ENCODE data around the gene ITGA8. TPM values are rescaled to one million over a fixed set of nuclear protein-coding genes. Genes with fewer than 3 reads are reported as not detected.

The ITGA8 gene
- total RNA-seq, 1 experiment from 2014 or later = not detected

DNA sequence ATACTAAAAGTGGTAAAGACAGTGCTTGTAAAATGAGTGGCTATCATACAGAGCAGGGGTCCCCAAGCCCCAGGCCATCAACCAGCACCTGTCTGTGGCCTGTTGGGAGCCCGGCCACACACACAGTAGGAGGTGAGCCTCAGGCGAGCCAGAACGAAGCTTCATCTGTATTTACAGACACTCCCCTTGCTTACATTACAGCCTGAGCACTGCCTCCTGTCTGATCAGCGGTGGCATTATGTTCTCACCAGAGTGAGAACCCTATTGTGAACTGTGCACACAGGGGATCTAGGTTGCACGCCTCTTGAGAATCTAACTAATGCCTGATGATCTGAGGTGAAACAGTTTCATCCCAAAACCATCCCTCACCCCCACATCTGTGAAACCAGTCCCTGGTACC, 58.7 kb downstream of the ITGA8 start:
- Mint-ChIP-seq H3K27ac (ENCODE audit: low read depth, unreplicated experiment) (no peak overlapping the region), H3K27me3 (ENCODE audit: insufficient read depth, unreplicated experiment) (peaks cover 21% of the 10 kb centered on the region), H3K4me1 (ENCODE audit: insufficient read depth, unreplicated experiment) (no peaks in the 10 kb centered on the region), H3K9me3 (ENCODE audit: unreplicated experiment) (no peaks in the 10 kb centered on the region), H3K36me3 (ENCODE audit: insufficient read depth, unreplicated experiment) (no peaks in the 10 kb centered on the region), H3K4me3 (ENCODE audit: unreplicated experiment) (no peak overlapping the region)
- TF ChIP-seq CTCF (IDR thresholded peaks at IDR 0.05; ENCODE audit: unreplicated experiment) = no peak
- no TSS peak for BruUV-seq (replicated peaks)
- intact Hi-C loops (cut with micrococcal nuclease) = no loop called here
- POLR2A ChIA-PET = no interaction called here
- DNase-seq (ENCODE audit: unreplicated experiment) = no peak
- CTCF ChIA-PET = interaction anchor here (0.8 kb wide), 1 partner anchor 42 kb away, joined by 4 read pairs; no protein-coding TSS in a partner anchor

GRCh38 chr10:15658069-15658702, 61.5 kb downstream of the ITGA8 start:
- Mint-ChIP-seq H3K9me3 (ENCODE audit: unreplicated experiment) (no peaks in the 10 kb centered on the region), H3K36me3 (ENCODE audit: insufficient read depth, unreplicated experiment) (no peaks in the 10 kb centered on the region), H3K4me1 (ENCODE audit: insufficient read depth, unreplicated experiment) (no peaks in the 10 kb centered on the region), H3K27ac (ENCODE audit: low read depth, unreplicated experiment) (no peak overlapping the region), H3K4me3 (ENCODE audit: unreplicated experiment) (no peak overlapping the region), H3K27me3 (ENCODE audit: insufficient read depth, unreplicated experiment) (peaks cover 49% of the 10 kb centered on the region)
- ChIA-PET CTCF (interaction anchor here (0.6 kb wide), 1 partner anchor 956 kb away, joined by 3 read pairs; no protein-coding TSS in a partner anchor), POLR2A (no interaction called here)
- intact Hi-C loops (cut with micrococcal nuclease) = no loop called here
- no peak for TF ChIP-seq CTCF (IDR thresholded peaks at IDR 0.05; ENCODE audit: unreplicated experiment)
- BruUV-seq (replicated peaks) = no TSS peak
- DNase-seq (ENCODE audit: unreplicated experiment) = no peak

- DNase-seq (ENCODE audit: unreplicated experiment) = no peak
- no TSS peak for BruUV-seq (replicated peaks)
These were observed 67.0 kb downstream of the ITGA8 start for GRCh38 chr10:15652757-15653156.

GRCh38 chr10:15652117-15652516, 67.6 kb downstream of the ITGA8 start:
- TF ChIP-seq CTCF (IDR thresholded peaks at IDR 0.05; ENCODE audit: unreplicated experiment) = no peak
- H3K36me3 Mint-ChIP-seq (ENCODE audit: insufficient read depth, unreplicated experiment) = no peaks in the 10 kb centered on the region
- H3K9me3 Mint-ChIP-seq (ENCODE audit: unreplicated experiment) = no peaks in the 10 kb centered on the region
- H3K4me1 Mint-ChIP-seq (ENCODE audit: insufficient read depth, unreplicated experiment) = no peaks in the 10 kb centered on the region
- H3K27me3 Mint-ChIP-seq (ENCODE audit: insufficient read depth, unreplicated experiment) = peaks cover 43% of the 10 kb centered on the region
- CTCF ChIA-PET = interaction anchor here (0.8 kb wide), 1 partner anchor 127 kb away, joined by 3 read pairs; no protein-coding TSS in a partner anchor
- intact Hi-C loops (cut with micrococcal nuclease) = no loop called here
- no peak overlapping the region for H3K27ac Mint-ChIP-seq (ENCODE audit: low read depth, unreplicated experiment)
- DNase-seq (ENCODE audit: unreplicated experiment) = no peak
- POLR2A ChIA-PET = no interaction called here
- no TSS peak for BruUV-seq (replicated peaks)
- H3K4me3 Mint-ChIP-seq (ENCODE audit: unreplicated experiment) = no peak overlapping the region

More at GRCh38 chr10:15652757-15653156, 67.0 kb downstream of the ITGA8 start:
- intact Hi-C loops (cut with micrococcal nuclease) = no loop called here
- CTCF ChIA-PET = interaction anchor here (0.5 to 0.8 kb wide), 2 partner anchors 18 to 128 kb away, joined by 3 read pairs; no protein-coding TSS in a partner anchor
- no peak overlapping the region for H3K4me3 Mint-ChIP-seq (ENCODE audit: unreplicated experiment)
- POLR2A ChIA-PET = no interaction called here
- H3K9me3 Mint-ChIP-seq (ENCODE audit: unreplicated experiment) = no peaks in the 10 kb centered on the region
- TF ChIP-seq CTCF (IDR thresholded peaks at IDR 0.05; ENCODE audit: unreplicated experiment) = no peak
- no peaks in the 10 kb centered on the region for H3K4me1 Mint-ChIP-seq (ENCODE audit: insufficient read depth, unreplicated experiment)
- H3K27ac Mint-ChIP-seq (ENCODE audit: low read depth, unreplicated experiment) = no peak overlapping the region
- no peaks in the 10 kb centered on the region for H3K36me3 Mint-ChIP-seq (ENCODE audit: insufficient read depth, unreplicated experiment)
- H3K27me3 Mint-ChIP-seq (ENCODE audit: insufficient read depth, unreplicated experiment) = peaks cover 43% of the 10 kb centered on the region

Data from MCF 10A (cell line).